IMR-90 (cell line): ENCODE data around the gene TMEM14A. TPM values are rescaled to one million over a fixed set of nuclear protein-coding genes. Genes with fewer than 3 reads are reported as not detected.

Experiments used
- ATAC-seq: fragments of 200-7000 bp; cut with Tn5 transposase; 2 replicates; pipeline ENCODE4 v1.9.1; 2020; ENCODE audit warnings: low read depth, mild to moderate bottlenecking, moderate library complexity
- BruUV-seq: library from RNA; stranded (reverse); fragments of 400-500 nt; replicated peaks from 2 replicates; lab custom pipeline; 2021; lab: Mats Ljungman, UMichigan
- CTCF ChIA-PET: fragments of 300-600 bp; formaldehyde crosslinking; extraction: SDS; loops from one replicate; lab custom pipeline; 2021; ENCODE audit warnings: antibody characterized with exemption; lab: Yijun Ruan, JAX
- POLR2A ChIA-PET: fragments of 300-600 bp; sonication (Branson Sonifier 250); formaldehyde crosslinking; loops from one replicate; lab custom pipeline; 2022; ENCODE audit warnings: antibody characterized with exemption; ENCODE audit not compliant: unreplicated experiment; lab: Charles Lee
- DNase-seq: peaks from one replicate; pipeline ENCODE4 v3.0.0; 2013
- H2AFZ ChIP-seq: replicated peaks from 2 replicates; pipeline ENCODE3; 2013; ENCODE audit warnings: low read length, mild to moderate bottlenecking; ENCODE audit not compliant: poor library complexity
- H2AK5ac ChIP-seq: 2 replicates; pipeline ENCODE4 v1.6.1; 2013; ENCODE audit warnings: low read depth, low read length, inconsistent platforms
- H2AK9ac ChIP-seq: replicated peaks from 2 replicates; pipeline ENCODE3; 2013; ENCODE audit warnings: mild to moderate bottlenecking, low read depth, low read length, moderate library complexity; ENCODE audit not compliant: poor library complexity
- H2BK120ac ChIP-seq: 2 replicates; pipeline ENCODE4 v1.6.1; 2013; ENCODE audit warnings: low read depth, low read length, inconsistent platforms
- H2BK15ac ChIP-seq: 3 replicates; pipeline ENCODE4 v1.6.1; 2013; ENCODE audit warnings: low read depth, low read length, inconsistent platforms
- H2BK20ac ChIP-seq: 2 replicates; pipeline ENCODE4 v1.6.1; 2013; ENCODE audit warnings: low read depth, mild to moderate bottlenecking, inconsistent platforms, low read length, moderate library complexity
- H2BK5ac ChIP-seq: 2 replicates; pipeline ENCODE4 v1.6.1; 2013; ENCODE audit warnings: mild to moderate bottlenecking, low read depth, low read length, inconsistent platforms; ENCODE audit not compliant: poor library complexity, severe bottlenecking
- H3K14ac ChIP-seq: replicated peaks from 2 replicates; pipeline ENCODE4 v1.6.1; 2013; ENCODE audit warnings: low read depth, low read length, inconsistent platforms
- H3K18ac ChIP-seq: 2 replicates; pipeline ENCODE4 v1.6.1; 2013; ENCODE audit warnings: low read depth, low read length, control low read depth
- H3K23ac ChIP-seq: 2 replicates; pipeline ENCODE4 v1.6.1; 2013; ENCODE audit warnings: low read depth, low read length, inconsistent platforms
- H3K27ac ChIP-seq: 2 replicates; pipeline ENCODE4 v1.5.1; 2013; ENCODE audit warnings: mild to moderate bottlenecking, control low read depth, low read length; ENCODE audit not compliant: insufficient read depth
- H3K27me3 ChIP-seq: 2 replicates; pipeline ENCODE4 v1.6.1; 2013; ENCODE audit warnings: low read length; ENCODE audit not compliant: control insufficient read depth, insufficient read depth
- H3K36me3 ChIP-seq: 2 replicates; pipeline ENCODE4 v1.6.1; 2013; ENCODE audit warnings: low read length, mixed read lengths; ENCODE audit not compliant: control insufficient read depth, insufficient read depth
- H3K4ac ChIP-seq: 2 replicates; pipeline ENCODE4 v1.6.1; 2013; ENCODE audit warnings: low read depth, low read length, inconsistent platforms
- H3K4me1 ChIP-seq: 2 replicates; pipeline ENCODE4 v1.6.1; 2013; ENCODE audit warnings: low read length, mixed read lengths; ENCODE audit not compliant: control insufficient read depth, insufficient read depth
- H3K4me2 ChIP-seq: 2 replicates; pipeline ENCODE4 v1.6.1; 2013; ENCODE audit warnings: low read depth, mild to moderate bottlenecking, control low read depth, low read length, moderate library complexity
- H3K4me3 ChIP-seq: 2 replicates; pipeline ENCODE4 v1.5.1; 2013; ENCODE audit warnings: low read depth, mild to moderate bottlenecking, control low read depth, low read length, moderate library complexity; ENCODE audit not compliant: insufficient read depth
- H3K56ac ChIP-seq: 2 replicates; pipeline ENCODE4 v1.6.1; 2013; ENCODE audit warnings: low read length, inconsistent platforms; ENCODE audit not compliant: insufficient read depth; ENCODE audit errors: extremely low read depth
- H3K79me1 ChIP-seq, 2 experiments: 2 replicates each; pipeline ENCODE4 v1.6.1; 2013; ENCODE audit warnings: low read length in 2 of 2, inconsistent platforms in 1 of 2, low read depth in 1 of 2
- H3K9ac ChIP-seq: 2 replicates; pipeline ENCODE4 v1.6.1; 2013; ENCODE audit warnings: low read depth, low read length, control low read depth
- H3K9me1 ChIP-seq: 2 replicates; pipeline ENCODE4 v1.6.1; 2013; ENCODE audit warnings: low read length, inconsistent platforms; ENCODE audit not compliant: insufficient read depth
- H3K9me3 ChIP-seq: 2 replicates; pipeline ENCODE4 v1.6.1; 2013; ENCODE audit warnings: low read length; ENCODE audit not compliant: control insufficient read depth, insufficient read depth
- H4K20me1 ChIP-seq: 2 replicates; pipeline ENCODE4 v1.6.1; 2013; ENCODE audit warnings: low read length, inconsistent platforms; ENCODE audit not compliant: insufficient read depth
- H4K5ac ChIP-seq: 2 replicates; pipeline ENCODE4 v1.6.1; 2013; ENCODE audit warnings: mild to moderate bottlenecking, low read depth, low read length, control low read depth
- H4K8ac ChIP-seq, 2 experiments: 2 replicates each; pipeline ENCODE4 v1.6.1; 2013; ENCODE audit warnings: low read depth in 2 of 2, low read length in 2 of 2, control low read depth in 1 of 2, inconsistent platforms in 1 of 2
- H4K91ac ChIP-seq: 2 replicates; pipeline ENCODE4 v1.6.1; 2013; ENCODE audit warnings: low read depth, low read length, inconsistent platforms; ENCODE audit not compliant: insufficient read depth
- ELK1 ChIP-seq: fragments of 150-350 bp; IDR thresholded peaks from 2 replicates; pipeline ENCODE4 v1.6.1; 2016; ENCODE audit warnings: low read depth, mild to moderate bottlenecking, low read length, moderate library complexity, borderline replicate concordance
- MAFK ChIP-seq: IDR thresholded peaks from 2 replicates; pipeline ENCODE4 v1.6.1; 2012; ENCODE audit warnings: low read depth, low read length, improper control_type of control experiment
- MXI1 ChIP-seq: IDR thresholded peaks from 2 replicates; pipeline ENCODE4 v1.6.1; 2012; ENCODE audit warnings: low read depth, mild to moderate bottlenecking, low read length, moderate library complexity, borderline replicate concordance
- RCOR1 ChIP-seq: IDR thresholded peaks from 2 replicates; pipeline ENCODE4 v1.6.1; 2012; ENCODE audit warnings: mild to moderate bottlenecking, low read length, improper control_type of control experiment; ENCODE audit not compliant: insufficient replicate concordance
- dilution Hi-C: fragments of 300-500 bp; cut with HindIII; formaldehyde crosslinking; loops from one replicate; pipeline ENCODE4 v1.14.3; 2018; ENCODE audit warnings: low sequenced_read_pairs; ENCODE audit not compliant: unreplicated experiment
- in situ Hi-C: fragments of 300-500 bp; cut with MboI; formaldehyde crosslinking; loops from 3 replicates; pipeline ENCODE4 v1.14.3; 2019; ENCODE audit warnings: low sequenced_read_pairs, inconsistent platforms, mixed read lengths
- intact Hi-C: fragments of 100-400 bp; cut with micrococcal nuclease; formaldehyde crosslinking; loops from 2 replicates; pipeline ENCODE4 v1.10.0; 2022
- polyA plus RNA-seq, 3 experiments: library from polyadenylated mRNA; depleted of rRNA; stranded (reverse); fragments of >200 nt; gene quantifications; 2 replicates each; pipeline ENCODE4 v1.2.3, GENCODE V29; 2012; ENCODE audit warnings: low replicate concordance in 1 of 3
- total RNA-seq: library from RNA; depleted of rRNA; stranded (reverse); fragments of >200 nt; gene quantifications from 2 replicates; pipeline ENCODE4 v1.2.3, GENCODE V29; 2012
- TF ChIP-seq, protein P1 (sequence below): fragments of 150-350 bp; IDR thresholded peaks from 2 replicates; pipeline ENCODE4 v1.6.1; 2017; ENCODE audit warnings: mild to moderate bottlenecking, antibody characterized with exemption, low read length, low read depth
- TF ChIP-seq, protein P2 (sequence below): conservative IDR thresholded peaks from 2 replicates; pipeline ENCODE4 v1.5.1; 2012; ENCODE audit warnings: mild to moderate bottlenecking, low read depth, low read length, improper control_type of control experiment

TMEM14A gene
- total and polyA plus RNA-seq, 2 of the 4 experiments (the other 2 are of a cell fraction), result 18.5 to 25.1 TPM

GRCh38 chr6:52704060-52704459 lies 33.1 kb downstream of the TMEM14A start:
- H3K18ac ChIP-seq, result no peak overlapping the region
- DNase-seq, result no peak
- no peak for ATAC-seq
- no peak overlapping the region for H3K4ac ChIP-seq
- CTCF ChIA-PET, result interaction anchor here (0.5 kb wide), 1 partner anchor 296 kb away, joined by 3 read pairs; no protein-coding TSS in a partner anchor
- H3K9me3 ChIP-seq, result no peaks in the 10 kb centered on the region
- no peaks in the 10 kb centered on the region for H4K20me1 ChIP-seq
- no peak overlapping the region for H3K4me3 ChIP-seq
- H4K91ac ChIP-seq, result no peak overlapping the region
- H3K36me3 ChIP-seq, result no peaks in the 10 kb centered on the region
- H3K27me3 ChIP-seq, result peaks cover 8% of the 10 kb centered on the region
- no TSS peak for BruUV-seq
- no peak overlapping the region for H3K14ac ChIP-seq
- no peak overlapping the region for H3K23ac ChIP-seq
- dilution Hi-C loops (no loop called here), in situ Hi-C loops (no loop called here), intact Hi-C loops (no loop called here)
- no peak overlapping the region for H4K5ac ChIP-seq
- POLR2A ChIA-PET, result no interaction called here
- no peaks in the 10 kb centered on the region for H3K4me1 ChIP-seq
- H2AFZ ChIP-seq, result no peak overlapping the region
- no peak overlapping the region for H4K8ac ChIP-seq
- no peak overlapping the region for H3K9ac ChIP-seq
- no peak overlapping the region for H2BK120ac ChIP-seq
- H2AK5ac ChIP-seq, result no peak overlapping the region
- no peak overlapping the region for H2BK5ac ChIP-seq
- H3K9me1 ChIP-seq, result no peaks in the 10 kb centered on the region
- H3K4me2 ChIP-seq, result no peak overlapping the region
- no peak overlapping the region for H2BK15ac ChIP-seq
- H3K56ac ChIP-seq, result no peak overlapping the region
- H2BK20ac ChIP-seq, result no peak overlapping the region
- no peak overlapping the region for H3K27ac ChIP-seq
- TF ChIP-seq MXI1, result no peak
- no peak for TF ChIP-seq MAFK
- no peak for TF ChIP-seq RCOR1
- TF ChIP-seq, protein P1, sequence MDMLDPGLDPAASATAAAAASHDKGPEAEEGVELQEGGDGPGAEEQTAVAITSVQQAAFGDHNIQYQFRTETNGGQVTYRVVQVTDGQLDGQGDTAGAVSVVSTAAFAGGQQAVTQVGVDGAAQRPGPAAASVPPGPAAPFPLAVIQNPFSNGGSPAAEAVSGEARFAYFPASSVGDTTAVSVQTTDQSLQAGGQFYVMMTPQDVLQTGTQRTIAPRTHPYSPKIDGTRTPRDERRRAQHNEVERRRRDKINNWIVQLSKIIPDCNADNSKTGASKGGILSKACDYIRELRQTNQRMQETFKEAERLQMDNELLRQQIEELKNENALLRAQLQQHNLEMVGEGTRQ, result no peak
- TF ChIP-seq, protein P2, sequence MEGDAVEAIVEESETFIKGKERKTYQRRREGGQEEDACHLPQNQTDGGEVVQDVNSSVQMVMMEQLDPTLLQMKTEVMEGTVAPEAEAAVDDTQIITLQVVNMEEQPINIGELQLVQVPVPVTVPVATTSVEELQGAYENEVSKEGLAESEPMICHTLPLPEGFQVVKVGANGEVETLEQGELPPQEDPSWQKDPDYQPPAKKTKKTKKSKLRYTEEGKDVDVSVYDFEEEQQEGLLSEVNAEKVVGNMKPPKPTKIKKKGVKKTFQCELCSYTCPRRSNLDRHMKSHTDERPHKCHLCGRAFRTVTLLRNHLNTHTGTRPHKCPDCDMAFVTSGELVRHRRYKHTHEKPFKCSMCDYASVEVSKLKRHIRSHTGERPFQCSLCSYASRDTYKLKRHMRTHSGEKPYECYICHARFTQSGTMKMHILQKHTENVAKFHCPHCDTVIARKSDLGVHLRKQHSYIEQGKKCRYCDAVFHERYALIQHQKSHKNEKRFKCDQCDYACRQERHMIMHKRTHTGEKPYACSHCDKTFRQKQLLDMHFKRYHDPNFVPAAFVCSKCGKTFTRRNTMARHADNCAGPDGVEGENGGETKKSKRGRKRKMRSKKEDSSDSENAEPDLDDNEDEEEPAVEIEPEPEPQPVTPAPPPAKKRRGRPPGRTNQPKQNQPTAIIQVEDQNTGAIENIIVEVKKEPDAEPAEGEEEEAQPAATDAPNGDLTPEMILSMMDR, result no peak
- TF ChIP-seq ELK1, result no peak
- H2AK9ac ChIP-seq, result no peak overlapping the region
- H3K79me1 ChIP-seq, result no peaks in the 10 kb centered on the region
